ENCODE results near the gene IVL. TPM values are rescaled to one million over a fixed set of nuclear protein-coding genes. Genes with fewer than 3 reads are reported as not detected.

The IVL gene
- total RNA-seq, 1 donor: not detected

DNA sequence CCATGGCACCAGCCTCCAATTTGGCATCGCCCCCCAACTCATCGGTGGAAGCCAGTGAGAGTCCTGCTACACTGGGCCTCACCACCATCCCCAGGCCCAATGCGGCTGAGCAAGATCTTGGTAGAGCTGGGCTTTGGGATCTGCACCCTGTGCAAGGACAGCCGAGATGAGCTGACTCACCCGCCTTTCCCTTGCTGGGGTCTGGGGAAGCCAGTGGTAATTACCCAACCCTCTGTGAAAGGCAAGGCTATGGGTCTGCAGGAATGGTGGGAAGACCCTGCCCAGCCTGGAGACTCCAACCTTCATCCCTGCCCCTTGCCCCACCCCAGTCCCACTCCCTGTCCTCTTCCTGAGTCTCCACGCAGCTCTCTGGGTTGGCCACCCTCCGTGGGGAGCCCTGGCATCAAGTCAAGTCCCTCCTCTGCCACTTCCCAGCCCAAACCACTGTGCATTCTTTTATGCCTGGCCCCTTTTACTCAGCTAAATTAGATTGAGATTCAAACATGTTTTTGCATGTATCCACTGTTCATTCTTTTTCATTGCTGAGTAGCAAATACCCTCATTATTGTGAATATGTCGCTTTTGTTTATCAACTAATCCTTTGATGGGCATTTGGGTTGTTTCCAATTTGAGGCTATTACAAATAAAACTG lies 21.5 kb upstream of the IVL start:
- no peak for DNase-seq (ENCODE audit: low read depth in 2 of 3, low spot score in 2 of 3)

DNA sequence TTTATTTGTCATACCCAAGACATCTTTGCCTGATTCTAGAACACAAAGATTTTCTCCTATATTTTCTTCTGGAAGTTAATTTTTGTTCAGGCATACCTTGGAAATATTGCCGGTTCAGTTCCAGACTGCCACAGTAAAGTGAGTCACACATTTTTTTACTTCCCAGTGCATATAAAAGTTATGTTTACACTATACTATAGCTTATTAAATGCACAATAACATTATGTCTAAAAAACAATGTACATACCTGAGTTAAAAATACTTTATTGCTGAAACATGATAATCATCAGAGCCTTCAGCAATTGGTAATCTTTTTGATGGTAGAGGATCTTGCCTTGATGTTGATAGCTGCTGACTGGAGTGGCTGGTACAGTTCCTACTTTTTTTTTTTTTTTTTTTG lies 20.2 kb upstream of the IVL start:
- no peak for DNase-seq (ENCODE audit: low read depth in 2 of 3, low spot score in 2 of 3)

DNA sequence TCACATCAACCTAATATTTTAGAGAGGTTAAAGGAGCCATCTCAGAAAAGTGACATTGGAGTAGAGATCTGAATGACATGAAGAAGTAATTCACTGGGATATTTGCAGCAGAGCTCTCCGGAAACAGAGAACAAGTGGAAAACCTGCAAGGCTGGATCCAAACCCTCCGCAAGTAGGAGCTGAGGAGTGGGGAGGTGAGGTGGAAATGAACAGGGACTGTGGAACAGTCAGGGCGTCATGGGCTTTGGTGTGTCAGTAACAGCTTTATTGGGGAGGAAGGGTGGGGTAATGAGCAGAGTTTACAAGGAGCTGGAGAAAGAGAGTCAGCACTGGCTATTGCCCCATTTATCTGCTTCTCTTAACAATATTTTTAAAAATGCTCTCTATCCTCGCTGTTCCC lies 9.3 kb upstream of the IVL start:
- no peak for DNase-seq (ENCODE audit: low read depth in 2 of 3, low spot score in 2 of 3)

DNA sequence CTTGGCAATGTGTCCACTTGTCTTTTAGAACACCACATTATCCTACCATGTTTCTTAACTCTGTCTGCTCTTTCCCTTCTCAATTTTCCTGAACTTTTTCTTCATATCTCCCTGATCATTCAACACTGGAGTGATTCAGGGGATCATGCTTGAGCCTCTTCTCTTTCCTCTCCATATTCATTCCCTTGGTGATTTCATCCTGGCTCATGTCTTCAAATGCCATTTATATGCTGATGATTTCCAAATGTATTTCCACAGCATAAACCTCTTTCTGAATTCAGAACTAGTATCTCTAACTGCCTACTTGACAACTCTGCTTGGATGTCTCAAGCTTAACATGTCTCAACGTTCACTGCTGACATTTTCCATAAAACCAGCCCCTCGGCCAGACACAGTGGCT lies 8.5 kb upstream of the IVL start:
- DNase-seq (ENCODE audit: low read depth in 2 of 3, low spot score in 2 of 3): no peak

DNA sequence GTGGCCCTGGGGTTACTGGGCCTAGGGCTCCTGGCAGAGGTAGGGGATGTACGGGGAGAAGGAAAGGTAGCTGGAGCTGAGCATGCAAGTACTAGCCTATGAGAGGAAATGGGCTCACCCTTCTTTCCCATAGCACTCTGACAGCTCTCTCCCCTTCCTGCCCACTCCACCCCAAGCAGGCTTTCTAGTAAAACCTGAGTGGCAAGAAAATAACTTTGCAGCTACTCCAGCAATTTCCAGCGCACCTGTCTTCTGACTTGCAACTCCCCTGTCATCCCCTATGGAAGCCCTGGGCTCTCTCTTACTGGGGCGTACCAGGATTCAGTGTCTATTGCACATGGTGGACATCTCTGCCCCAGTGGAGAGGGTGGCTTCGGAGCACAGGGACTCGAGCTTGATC lies 6.7 kb upstream of the IVL start:
- no peak for DNase-seq (ENCODE audit: low read depth in 2 of 3, low spot score in 2 of 3)

DNA sequence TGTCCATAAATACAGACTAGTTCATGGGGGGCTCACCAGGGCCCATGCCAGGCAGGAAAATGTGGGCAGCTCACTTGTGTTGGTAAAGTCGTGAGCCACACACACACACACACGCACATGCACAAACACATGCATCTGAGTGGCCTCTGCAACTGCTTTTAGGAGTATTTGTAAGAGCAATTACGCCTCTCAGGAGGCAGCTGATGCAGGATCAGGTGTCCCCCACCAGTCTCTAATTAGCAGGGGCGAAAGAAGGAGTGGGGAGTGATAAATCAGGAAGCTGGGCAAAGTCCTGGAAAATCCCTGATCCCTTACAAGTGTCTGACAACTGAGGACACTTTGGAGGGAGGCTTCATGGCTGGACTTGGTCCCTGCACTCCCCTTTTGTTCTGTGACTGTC lies 5.7 kb upstream of the IVL start:
- DNase-seq (ENCODE audit: low read depth in 2 of 3, low spot score in 2 of 3): no peak

DNA sequence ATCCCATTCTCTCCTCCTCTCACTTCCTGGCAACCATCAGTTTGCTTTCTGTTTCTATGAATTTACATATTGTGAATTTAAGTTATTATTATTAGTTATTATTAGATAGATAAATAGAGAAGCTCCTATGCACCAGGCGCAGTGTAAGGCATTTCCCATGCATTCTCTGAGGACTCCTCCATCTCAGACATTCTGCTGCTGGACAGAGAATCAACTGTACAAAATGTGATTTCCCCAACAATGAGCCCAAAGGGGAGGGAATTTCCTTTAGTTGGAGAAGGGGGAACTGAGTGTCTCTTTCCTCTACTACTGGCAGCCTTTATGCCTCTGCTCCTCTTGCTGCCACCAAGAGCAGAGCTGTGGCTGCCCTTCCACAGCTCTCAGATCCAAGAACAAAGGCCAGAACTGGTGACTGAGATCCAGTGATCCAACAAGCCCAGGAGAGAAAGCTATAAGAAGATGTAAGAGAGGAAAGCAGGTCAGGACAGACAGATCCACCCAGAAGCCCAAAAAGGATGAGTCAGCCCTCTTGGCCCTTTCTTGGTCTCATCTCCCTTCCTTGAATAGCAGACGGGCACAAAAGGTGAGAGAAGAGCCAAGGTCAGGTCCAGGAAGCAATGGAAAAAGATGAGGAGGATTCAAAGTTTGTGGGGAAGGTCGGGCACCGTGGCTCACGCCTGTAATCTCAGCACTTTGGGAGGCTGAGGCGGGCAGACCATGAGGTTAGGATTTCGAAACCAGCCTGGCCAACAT lies 3.5 kb upstream of the IVL start:
- DNase-seq (ENCODE audit: low read depth in 2 of 3, low spot score in 2 of 3): no peak

DNA sequence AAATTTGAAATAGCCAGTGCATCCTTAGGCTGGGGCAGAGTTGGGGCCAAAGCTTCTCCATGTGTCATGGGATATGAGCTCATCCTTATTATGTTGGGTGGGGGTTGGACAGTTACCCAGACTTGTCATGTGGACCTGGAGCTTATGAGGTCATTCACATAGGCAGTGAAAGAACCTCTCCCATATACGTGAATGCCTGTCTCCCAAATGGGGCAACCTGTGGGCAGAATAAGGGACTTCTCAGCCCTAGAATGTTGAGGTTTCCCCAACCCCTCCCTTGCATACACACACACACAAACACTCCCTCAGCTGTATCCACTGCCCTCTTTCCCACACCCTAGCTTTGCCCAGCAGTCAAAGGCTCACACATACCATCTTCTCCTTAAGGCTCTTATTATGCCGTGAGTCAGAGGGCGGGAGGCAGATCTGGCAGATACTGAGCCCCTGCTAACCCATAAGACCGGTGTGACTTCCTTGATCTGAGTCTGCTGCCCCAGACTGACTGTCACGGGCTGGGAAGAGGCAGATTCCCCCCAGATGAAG lies 2.3 kb upstream of the IVL start:
- no peak for DNase-seq (ENCODE audit: low read depth in 2 of 3, low spot score in 2 of 3)

DNA sequence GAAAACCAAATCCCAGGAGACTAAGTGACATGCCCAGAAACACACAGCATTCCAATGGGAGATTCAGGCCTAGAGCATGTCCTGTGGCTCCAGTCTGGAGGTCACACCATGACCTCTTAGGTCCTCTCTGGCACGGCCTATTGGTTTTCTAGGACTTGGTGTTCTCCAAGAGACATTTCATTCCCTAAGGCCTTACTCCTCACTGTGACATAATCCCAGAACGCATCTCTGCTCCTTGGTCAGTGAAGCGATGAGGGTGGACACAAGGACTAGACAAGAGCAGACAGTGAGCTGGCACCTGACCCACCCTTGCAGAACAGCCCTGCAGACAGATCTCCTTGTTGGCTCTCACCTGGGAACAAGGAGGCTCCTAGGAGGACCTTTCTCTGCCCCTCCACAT lies 860 bp downstream of the IVL start:
- DNase-seq (ENCODE audit: low read depth in 2 of 3, low spot score in 2 of 3): no peak

DNA sequence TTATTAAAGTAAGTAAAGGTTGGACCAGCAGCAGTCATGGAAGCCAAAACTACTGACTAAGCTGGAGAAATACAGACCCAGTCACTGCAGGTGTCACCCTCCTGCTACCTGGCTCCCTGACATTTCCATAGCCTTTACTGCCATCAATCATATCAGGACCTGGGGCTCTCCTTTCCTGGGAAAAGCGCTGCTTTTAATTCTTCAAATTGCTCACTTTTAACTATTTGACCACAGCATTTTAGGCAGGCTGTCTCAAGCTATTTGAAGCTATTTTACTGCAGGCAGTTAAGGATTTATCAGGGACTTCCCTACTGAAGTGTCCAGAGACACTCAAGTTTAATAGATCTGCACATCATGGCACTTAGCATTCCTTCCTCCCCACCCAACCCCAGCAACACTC lies 4.1 kb downstream of the IVL start:
- no peak for DNase-seq (ENCODE audit: low read depth in 2 of 3, low spot score in 2 of 3)

DNA sequence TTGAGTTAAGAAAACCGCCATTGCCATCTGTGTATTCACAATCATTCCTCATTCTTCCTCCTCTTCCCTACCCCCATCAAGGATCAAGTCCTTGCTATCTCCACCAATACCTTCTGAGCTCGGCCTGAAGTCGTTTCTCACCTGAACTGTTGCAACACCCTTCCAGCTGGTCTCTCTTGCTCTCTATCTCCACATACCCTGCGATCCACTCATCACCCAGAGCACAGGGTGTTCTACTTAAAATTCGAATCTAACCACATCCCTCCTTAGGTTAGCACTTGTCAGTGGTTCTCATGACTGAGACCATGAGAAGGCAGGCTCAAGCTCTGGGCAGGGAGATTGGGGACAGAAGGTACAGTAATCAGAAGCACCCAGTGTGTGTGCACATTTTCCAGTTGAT lies 4.6 kb downstream of the IVL start:
- no peak for DNase-seq (ENCODE audit: low read depth in 2 of 3, low spot score in 2 of 3)

DNA sequence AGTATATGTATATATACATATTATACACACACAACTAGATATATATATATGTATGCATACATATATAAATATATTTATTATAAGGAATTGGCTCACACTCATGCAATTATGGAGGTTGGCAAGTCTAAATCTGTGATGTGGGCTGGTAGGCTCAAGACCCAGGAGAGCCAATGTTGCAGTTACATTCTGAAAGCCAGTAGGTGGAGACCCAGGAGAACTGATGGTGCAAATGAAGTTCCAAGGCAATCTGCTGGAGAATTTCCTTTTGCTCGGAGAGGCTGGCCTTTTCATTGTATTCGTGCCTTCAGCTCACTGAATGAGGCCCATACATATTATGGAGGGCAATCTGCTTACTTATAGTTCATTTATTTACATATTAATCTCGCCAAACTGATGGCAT lies 9.4 kb downstream of the IVL start:
- peak in 2 of 3 donors; percentile 11 to 40 for DNase-seq (ENCODE audit: low read depth in 2 of 3, low spot score in 2 of 3)

DNA sequence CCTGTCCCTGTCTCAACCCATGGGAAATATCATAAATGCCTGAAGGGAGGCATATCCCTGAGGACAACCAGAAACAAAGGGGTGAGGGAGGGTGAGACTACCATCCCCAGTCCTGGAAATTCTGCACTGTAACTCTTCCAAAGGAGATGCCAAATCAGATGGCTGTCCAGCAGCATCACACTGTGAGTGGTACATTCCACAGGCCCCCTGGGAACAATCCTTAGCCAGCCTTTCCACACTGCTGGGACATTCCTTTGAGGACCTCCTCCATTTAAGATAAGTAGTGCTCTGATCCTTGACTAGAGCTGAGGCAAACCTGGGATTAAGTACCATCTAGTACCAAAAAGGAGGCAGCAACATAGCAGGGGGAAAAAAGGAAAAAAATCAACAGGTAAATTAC lies 10.7 kb downstream of the IVL start:
- DNase-seq (ENCODE audit: low read depth in 2 of 3, low spot score in 2 of 3): no peak

DNA sequence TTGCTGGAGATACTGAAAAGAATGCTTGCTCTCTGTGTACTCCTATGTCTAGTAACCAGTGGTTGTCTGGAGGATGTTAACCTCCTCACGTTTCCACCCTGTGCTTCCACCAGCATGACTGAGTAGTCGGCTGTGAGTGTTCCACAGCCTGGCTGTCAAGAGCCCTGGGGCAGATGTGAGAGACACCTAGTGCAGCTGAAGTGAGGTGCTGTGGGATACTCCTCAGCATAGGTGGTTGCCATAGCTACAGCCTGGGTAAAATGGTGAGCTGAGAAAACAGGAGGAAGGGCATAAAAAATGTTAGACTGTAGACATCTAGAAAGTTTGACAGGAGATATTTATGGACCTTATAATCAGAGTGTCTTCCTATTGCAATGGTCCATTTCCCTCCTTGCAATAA lies 15.8 kb downstream of the IVL start:
- no peak for DNase-seq (ENCODE audit: low read depth in 2 of 3, low spot score in 2 of 3)

DNA sequence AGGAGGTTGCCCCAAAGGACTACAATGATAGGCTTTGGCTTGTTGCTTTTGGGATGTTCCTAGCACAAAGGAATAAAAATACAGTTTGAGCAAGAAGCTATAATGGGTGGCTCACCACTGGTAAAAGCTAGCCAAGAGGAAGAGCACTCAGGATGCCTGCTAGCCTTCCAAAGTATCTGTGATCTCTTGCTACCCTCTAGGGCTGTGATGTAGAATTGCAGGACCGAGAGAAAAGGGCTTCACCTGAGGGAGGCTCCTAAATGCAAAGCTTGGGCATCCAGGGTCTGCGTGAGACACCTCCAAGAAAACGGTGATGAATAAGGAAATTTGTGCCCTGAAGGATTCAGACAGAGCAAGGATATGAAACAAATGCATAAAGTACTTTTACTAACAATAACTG lies 17.7 kb downstream of the IVL start:
- peak in 1 of 3 donors; percentile 24 for DNase-seq (ENCODE audit: low read depth in 2 of 3, low spot score in 2 of 3)

DNA sequence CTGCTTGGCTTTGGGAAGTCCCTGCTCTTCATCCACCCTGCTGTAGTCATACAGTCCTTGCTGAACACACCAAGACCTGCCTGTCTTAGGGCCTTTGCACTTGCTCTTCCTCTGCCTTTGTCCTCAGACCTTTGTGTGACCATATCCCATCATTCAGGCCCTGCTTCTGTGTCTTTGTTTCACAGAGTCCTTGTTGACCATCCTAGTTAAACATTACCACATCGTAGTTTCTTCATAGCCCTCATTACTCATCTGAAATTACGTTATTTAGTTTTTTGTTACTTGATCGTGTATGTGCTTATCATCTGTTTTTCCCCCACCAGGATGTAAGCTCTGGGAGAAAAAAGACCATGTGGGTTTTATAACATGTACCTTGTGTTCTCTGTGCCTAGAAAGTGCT lies 20.3 kb downstream of the IVL start:
- DNase-seq (ENCODE audit: low read depth in 2 of 3, low spot score in 2 of 3): no peak

DNA sequence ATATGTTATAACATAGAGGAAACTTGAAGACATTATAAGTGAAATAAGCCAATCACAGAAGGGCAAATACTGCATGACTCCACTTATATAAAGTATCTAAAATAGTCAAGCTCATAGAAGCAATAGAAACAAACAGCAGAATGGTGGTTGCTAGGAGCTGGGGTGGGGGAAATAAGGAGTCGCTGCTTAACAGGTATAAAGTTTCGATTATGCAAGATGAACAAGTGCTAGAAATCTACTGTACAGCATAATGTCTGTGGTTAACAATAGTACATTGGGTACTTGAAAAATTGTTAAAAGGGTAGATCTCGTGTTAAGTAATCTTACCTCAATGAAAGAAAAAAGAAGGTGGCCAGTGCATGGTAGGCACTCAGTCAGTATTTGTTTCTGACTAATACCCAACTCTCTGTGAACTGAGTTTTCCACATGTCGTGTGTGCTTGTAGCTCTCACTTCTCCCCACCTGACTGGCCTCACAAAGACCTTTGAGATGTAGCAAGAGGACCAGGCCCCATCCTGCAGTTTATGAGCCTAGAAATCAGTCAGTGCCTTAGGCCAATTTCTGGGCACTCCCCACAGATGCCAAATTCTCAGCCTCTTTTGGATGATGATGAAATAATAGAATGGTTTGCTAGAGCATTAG lies 23.9 kb downstream of the IVL start:
- DNase-seq (ENCODE audit: low read depth in 2 of 3, low spot score in 2 of 3): no peak

DNA sequence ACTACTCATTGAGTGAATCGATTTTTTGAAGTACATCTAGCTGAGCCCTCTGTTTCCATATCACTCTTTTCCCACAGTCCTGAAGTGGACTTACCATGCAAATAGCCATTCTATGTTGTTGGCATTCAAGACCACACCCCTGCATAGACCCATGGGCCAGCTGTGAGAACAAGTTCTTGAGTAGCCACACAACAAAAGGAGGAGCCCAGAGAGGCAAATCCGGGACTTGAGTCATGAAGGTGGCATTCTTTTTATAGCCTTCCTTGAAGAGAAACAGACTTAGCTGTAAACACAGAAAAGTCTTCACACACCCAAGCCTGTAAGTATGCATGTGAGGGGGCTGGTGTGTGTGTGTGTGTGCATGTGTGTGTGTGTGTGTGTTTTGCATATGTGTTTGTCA lies 24.9 kb downstream of the IVL start:
- DNase-seq (ENCODE audit: low read depth in 2 of 3, low spot score in 2 of 3): no peak

DNA sequence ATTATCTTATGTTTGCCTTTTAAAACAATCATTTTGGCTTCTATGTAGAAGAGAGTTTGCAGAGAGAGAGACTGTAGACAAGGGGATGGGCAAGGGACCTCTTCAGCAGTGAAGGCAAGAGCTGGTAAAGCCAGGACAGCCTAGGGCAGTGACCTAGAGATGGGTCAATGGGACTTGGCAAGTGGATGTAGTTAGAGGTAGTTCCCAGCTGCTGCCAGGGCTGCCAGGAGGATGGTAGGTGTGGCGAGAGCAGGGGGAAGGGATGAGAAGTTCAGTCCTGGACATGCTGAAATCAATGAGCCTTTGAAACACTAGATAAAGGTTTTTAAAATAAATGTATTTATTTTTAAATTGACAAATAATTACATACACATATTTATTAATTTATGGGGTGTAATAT lies 32.3 kb downstream of the IVL start:
- DNase-seq (ENCODE audit: low read depth in 2 of 3, low spot score in 2 of 3): no peak

DNA sequence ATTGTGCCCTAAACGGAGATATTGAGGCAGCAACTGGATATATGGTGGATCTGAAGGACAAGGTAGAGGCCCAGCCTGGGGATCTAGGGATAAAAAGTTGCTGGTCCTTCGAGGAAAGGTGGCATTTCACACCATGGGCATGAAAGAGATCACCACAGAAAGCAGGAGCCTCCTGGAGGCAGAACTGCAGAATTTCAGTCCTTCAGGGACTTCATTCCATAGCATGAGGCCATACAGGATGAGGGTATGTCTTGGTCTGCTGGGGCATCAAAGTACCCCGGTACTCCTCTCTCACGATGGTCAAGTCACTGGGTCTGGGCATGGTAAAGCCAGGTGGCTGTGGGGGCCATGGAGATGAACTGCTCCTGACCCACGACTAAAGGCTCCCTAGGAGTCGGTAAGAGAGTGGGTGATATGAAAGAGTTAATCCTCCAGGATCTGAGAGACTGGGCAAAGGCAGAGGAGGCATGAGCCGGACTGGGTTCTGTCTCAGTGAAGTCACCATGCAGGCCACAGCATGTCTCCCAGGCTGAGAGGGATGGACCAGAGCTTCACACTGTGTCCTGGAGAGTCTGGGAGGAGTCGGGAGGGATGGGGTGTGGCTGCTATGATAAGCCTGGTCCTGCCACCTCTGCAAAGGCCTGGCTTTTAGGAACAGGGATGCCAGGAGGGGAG lies 32.8 kb downstream of the IVL start:
- DNase-seq (ENCODE audit: low read depth in 2 of 3, low spot score in 2 of 3): no peak

DNA sequence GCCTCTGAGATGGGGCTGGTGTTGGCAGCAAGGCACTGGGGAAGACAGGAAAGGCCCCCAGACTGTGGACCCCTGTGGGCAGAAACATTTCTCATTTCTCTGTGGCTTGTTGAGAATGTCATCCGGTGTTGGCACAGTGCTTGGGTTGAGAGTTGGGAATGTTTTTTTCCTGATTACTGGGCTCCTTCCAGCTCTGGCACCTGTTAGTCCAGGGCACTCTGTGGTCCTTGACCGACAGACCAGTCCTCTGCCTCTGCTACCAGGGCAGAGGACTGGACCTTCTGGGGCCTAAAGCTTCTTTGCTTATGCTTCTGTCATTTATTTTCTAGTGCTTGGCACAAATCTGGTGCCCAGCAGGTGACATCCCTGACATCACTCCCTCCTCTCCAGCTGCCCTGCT lies 33.8 kb downstream of the IVL start:
- no peak for DNase-seq (ENCODE audit: low read depth in 2 of 3, low spot score in 2 of 3)
